Right ventricle myocardium superior (tissue), 1 donor: ENCODE measurements around the gene DMRT3. TPM values are rescaled to one million over a fixed set of nuclear protein-coding genes. Genes with fewer than 3 reads are reported as not detected.

ENCODE experiments used
- ATAC-seq: fragments of 200-7000 bp; cut with Tn5 transposase; one replicate; pipeline ENCODE4 v1.9.1; 2020; ENCODE audit warnings: mild to moderate bottlenecking; ENCODE audit not compliant: poor library complexity
- DNase-seq: peaks from one replicate; pipeline ENCODE4 v3.0.0-alpha.2; 2020
- intact Hi-C: fragments of 100-400 bp; cut with DNase I; formaldehyde crosslinking; loops from one replicate; pipeline ENCODE4 v1.11.2; 2022
- long read RNA-seq: library from polyadenylated mRNA; unstranded; transcript quantifications from one replicate; pipeline ENCODE4 v2.0.0, GENCODE V29; 2021
- total RNA-seq: library from RNA; stranded (reverse); fragmentation: NEBNext Ultra II Directional; extraction: Animal tissue kit (Norgen Biotek cat#: 25700); gene quantifications from one replicate; pipeline ENCODE4 v1.2.1, GENCODE V29; 2021
- donor health status: DM: no; HTN: yes; CAD: no; lungs with severe emphysema.

DMRT3 gene, protein sequence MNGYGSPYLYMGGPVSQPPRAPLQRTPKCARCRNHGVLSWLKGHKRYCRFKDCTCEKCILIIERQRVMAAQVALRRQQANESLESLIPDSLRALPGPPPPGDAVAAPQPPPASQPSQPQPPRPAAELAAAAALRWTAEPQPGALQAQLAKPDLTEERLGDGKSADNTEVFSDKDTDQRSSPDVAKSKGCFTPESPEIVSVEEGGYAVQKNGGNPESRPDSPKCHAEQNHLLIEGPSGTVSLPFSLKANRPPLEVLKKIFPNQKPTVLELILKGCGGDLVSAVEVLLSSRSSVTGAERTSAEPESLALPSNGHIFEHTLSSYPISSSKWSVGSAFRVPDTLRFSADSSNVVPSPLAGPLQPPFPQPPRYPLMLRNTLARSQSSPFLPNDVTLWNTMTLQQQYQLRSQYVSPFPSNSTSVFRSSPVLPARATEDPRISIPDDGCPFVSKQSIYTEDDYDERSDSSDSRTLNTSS
- not detected for total RNA-seq
- long read RNA-seq: 0 reads

DNA sequence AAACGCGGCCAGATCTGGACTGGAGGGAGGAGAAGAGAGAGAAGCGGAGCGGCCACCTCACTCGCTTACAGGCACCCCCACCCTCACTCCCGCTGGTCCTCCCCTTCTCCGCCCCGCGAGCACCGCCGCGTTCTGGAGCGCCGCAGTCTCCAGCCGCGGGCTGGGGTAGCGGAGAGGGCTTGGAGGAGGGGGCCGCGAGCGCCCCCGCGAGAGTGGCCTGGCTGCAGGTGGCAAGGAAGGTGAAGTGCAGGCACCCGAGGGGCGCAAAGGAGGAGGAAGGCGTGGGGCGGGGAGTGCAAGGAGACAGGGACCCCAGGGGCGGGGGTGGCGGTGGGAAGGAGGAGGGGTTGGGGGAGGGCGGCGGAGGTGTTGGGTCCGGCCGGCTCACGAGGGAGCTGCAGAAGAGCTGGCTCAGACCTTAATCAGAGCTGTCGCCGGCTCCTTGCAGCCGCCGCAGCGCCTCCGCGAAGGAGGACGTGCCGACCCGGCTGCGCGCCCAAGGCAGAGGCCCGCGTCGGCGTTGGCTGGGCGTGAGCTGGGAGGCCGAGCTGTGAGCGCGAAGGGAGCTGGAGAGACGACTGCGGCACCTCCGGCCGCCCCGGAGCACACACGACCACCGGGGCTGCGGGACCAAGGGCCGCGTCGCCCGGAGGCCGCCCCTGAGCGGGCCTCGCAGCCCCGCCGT is at the start of gene DMRT3:
DMRT3 (plus strand) TSS at position 398 of the 685 bp plus-strand sequence. CDS start 347 bp downstream, outside the sequence.
- intact Hi-C loops: no loop called here
- no peak for DNase-seq
- no peak for ATAC-seq

DNA sequence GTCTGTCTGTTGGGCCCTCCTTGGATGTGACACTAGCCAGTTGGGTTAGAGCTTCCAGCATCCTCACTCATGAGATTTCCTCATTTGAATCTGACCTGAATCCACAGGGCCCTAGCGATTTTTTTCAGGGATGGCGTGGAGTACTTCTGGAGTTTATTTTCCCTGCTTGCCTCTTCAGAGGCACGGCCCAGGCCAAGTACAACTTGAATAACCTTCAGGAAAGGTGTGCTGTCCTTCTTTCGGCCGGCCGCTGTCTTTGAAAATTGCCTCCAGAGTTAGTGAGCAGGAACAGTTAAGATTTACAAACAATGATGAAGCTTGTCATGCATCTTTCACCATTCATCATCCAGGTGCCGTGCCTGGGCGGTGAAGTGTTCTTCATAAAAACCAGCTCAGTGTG is 49.5 kb upstream of the DMRT3 start:
- ATAC-seq (no peak), DNase-seq (no peak)
- intact Hi-C loops: no loop called here

DNA sequence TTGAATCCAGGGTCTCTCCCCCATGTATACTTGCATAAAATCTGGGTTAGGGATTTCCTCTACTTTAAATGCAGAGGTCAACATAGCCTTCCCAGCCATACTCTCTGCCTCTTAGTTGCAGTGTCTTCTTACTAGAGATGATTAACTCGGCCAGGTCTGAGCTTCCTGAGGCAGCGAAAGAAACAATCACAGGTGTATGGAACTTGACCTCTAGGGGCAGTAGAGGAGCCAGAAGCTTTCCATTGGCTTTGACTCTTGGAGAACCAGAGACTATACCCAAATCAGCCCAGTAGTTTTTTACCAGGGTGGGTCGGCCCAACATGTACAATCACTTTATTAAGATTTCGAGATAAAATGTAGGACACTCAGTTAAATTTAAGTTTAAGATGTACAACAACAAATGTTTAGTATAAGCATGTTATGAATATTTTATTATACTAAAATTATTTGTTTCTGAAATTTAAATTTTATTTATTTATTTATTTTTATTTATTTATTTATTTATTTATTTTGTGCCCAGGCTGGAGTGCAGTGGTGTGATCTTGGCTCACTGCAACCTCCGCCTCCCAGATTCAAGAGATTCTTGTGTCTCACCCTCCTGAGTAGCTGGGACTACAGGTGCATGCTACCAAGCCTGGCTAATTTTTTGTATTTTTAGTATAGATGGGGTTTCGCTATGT is 48.0 kb upstream of the DMRT3 start:
- intact Hi-C loops: no loop called here
- no peak for ATAC-seq
- no peak for DNase-seq

DNA sequence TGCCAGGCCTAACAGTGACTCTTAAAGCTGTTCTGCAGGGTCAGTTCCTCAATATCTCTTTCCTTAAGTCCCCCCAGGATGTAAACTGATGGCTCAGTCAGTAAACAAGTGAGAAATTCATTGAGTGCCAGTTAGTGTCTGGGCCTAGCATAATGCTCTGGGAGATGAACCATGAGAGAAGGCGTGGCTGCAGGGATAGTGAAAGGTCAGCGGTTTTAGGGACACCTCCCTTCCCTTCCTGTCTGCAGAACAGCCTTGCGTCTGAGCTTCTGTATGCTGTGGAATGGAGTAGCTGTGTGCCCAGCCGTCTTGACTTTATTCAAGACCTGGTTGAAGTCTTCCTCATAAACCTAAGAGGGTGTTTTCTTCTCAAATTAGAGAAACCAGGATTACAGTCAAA is 46.7 kb upstream of the DMRT3 start:
- no peak for ATAC-seq
- DNase-seq: no peak
- intact Hi-C loops: no loop called here

DNA sequence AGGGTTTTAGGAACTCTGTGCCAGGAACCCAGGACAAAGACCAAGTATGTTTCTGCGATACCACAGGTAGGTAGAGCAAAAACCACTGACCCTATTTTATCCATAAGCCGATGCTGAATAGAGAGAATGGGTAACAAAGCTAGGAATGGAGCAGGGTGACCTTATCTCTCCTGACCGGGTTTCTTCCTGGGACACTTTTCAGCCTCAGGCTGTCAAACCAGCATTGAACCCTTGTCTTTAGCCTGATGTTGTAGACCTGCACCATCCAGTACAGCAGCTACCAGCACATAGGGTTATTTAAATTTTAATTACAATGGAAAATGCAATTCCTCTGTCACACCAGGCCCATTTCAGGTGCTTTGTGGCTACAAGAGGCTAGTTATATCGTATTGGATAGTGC is 43.1 kb upstream of the DMRT3 start:
- no peak for ATAC-seq
- intact Hi-C loops: no loop called here

DNA sequence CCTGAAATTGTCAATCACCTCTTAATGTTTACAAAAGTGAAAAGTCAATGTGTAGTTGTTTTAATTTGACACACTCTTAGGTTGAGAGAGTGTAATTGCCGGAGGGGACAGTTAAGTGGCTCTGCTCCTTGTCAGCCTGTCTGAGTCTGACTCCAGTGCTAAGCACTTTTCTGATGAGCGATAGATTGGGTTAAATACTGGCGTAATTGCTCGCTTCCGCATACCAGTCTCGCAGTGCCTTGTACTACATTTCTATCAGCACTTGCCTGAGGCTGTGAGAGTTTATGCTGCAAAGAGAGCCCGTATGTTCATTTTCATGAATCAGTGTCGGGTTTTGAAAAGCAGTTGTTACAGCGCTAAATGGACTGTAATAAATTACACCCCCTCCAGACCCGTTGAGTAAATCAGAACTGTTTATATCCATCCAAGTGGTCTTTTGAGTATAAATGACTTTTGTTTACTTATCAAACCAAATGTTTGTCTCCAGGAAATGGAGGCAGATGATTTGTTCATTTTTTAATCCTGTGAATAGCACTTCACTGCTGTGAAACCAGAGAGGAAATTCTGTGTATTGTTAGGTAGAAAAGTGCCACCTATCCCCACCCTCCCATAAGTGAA is 41.0 kb upstream of the DMRT3 start:
- DNase-seq: no peak
- no peak for ATAC-seq
- intact Hi-C loops: no loop called here

More for the DNA sequence above, 43.1 kb upstream of the DMRT3 start:
- DNase-seq: no peak

DNA sequence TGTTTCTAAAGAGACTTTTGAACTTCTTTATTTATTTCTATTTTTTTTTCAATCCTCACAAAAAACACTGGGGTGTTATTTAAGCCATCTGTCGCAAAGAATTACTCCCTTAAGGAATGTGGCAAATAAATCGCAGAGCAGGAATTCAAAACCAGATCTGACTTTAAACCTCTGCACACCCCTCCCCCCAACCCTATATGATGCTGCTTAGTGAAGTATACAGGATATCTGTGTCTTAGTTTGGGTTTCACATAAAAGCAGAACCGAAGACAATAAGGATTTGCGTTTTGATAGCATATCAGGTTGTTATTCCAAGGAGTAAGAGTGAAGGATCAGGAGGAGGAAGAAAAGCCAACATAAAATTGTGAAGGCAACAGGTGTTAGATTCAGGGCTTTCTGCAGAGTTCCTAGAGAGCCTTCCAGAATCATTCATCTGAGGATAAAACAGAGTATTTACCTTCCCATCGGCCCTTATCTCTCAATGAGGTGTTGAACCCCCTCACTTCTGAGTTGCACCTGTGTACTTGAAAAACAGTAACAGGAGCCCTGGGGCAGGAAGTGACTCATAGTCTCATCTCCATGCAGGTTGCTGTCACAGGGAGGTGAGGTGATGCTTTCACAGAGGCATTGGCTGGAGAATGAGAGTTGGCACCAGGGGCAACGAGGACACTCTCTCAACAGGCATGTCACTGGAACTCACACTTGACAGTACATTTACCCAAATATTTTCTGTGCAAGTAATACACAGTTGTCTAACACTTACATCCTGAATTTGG is 33.5 kb upstream of the DMRT3 start:
- intact Hi-C loops: no loop called here
- no peak for ATAC-seq
- DNase-seq: no peak

DNA sequence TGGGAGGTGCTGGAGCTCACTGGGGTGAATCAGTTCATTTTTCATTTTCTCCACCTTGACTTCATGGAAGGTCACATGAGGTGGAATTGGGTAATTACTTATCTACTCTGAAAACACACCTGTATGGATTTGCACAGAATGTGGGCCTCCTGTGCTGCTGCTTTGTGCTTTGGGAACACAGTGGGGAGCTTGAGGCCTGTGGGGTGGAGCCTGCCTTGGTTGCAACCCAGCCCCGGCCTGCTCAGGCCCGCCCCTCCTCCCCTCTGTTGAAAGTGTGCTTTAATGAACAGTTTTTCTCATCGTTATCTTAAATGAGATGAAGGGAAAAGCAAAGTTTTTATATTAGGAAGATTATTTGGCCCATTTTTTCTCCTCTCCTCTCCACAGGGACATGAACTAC is 28.5 kb upstream of the DMRT3 start:
- intact Hi-C loops: no loop called here
- DNase-seq (no peak), ATAC-seq (no peak)

DNA sequence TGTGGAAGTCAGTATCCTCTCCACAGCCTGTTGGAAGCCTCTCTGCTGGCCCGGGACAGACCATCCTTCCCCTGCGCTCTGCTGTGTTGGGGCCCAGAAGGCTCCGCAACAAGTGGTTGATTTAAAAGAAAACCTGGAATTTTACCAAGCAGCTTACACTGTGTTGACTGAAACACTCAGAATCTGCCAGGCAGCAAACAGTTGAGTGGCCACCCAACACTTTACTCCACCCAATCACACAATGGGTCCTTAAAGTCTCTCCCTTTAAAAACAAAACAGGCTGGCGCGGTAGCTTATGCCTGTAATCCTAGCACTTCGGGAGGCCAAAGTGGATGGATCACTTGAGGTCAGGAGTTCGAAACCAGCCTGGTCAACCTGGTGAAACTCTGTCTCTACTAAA is 28.0 kb upstream of the DMRT3 start:
- intact Hi-C loops: no loop called here
- DNase-seq (no peak), ATAC-seq (no peak)

DNA sequence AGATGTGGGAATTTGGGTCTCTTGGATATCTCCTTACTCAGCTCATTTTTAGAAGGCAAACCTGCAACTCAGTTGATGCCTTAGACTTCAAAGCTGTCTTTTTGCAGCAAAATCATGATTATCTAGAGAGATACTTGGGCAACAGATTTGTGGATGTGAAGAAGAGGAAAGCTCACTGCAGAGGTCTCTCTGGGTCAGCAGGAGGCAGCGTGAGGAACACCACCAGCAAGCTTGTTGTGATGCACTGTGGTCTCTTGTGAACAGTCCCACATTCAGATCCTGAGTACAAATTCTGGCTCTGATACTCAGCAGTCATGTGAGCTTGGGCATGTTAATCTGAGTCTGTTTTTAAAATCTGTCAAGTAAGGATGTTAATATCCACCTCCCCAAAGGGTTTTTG is 26.3 kb upstream of the DMRT3 start:
- intact Hi-C loops: no loop called here
- no peak for DNase-seq
- no peak for ATAC-seq

DNA sequence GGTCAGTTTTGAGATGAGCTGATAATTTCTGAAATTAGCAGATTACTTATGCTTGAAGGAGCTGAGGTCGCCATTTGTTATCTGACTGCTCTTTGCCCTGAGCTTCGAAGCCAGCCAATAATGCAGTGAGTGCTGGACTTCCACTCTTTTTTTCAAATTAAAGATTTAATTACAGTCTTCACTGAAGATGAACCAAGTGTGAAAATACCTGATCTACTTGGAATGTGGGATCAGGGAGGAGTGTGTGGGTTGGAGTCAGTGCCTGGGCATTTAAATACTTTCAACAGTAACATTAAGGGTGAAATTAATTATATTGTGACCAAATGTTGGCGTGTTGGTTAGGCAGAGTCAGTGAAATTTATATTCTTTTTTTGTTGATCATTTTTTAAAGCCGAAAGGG is 23.9 kb upstream of the DMRT3 start:
- ATAC-seq: no peak
- intact Hi-C loops: no loop called here

DNA sequence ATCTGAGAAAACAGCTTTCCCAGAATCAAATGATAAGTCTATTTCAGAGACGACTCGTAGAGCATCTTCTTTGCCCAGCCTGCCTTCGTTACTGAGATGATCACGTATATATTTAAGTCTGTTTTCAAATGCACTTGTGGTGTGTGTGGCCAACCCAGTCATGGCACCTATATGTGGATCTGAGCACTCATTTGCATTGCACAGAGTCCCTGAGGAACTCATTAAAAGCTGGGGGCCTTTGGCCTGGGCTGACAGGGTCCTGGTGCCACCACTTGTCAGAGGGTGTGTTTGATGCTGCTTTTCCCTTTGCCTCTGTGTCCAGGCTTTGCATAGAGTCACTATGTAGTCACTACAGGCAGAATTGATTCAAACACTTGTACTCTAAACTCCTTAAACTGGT is 17.4 kb upstream of the DMRT3 start:
- DNase-seq (no peak), ATAC-seq (no peak)
- intact Hi-C loops: no loop called here

More for the DNA sequence above, 23.9 kb upstream of the DMRT3 start:
- no peak for DNase-seq

DNA sequence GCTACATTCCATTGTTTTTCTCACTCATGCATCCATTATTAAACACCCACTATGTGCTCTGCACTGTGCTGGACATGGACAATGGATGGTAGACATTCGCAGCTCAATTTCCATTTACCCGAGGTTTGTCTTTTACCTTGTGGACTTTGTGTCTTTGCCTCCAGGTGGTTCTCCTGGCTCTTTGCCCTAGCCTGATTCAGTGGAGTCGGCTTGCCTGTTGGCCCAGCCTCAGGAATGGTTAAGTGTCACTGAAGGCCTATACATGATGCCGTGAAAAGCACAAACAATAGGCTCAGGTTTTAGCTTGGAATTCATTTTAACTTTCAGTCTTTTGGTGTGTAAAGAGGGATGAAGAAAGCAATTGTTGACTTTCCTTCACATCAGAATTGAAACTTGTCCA is 16.5 kb upstream of the DMRT3 start:
- intact Hi-C loops: no loop called here
- DNase-seq: no peak
- no peak for ATAC-seq

DNA sequence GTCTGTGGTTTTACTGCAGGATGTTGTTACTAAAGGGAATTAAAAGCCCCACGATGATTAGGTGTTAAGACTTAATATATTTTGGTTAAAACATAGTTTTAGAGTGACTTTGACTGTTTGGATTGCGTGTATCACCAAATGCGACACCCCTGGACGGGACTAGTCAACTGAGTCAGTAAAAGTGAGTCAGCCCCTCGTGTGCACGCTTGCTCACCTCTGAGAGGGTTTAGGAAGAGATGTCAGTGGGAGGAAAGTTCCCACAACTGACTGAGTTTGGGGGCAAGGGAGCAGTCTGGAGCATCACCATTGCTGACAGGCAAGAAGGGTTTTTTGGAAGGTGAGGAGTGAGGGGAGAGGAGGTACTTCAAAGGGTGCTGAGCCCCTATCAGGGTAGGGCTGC is 14.4 kb upstream of the DMRT3 start:
- intact Hi-C loops: no loop called here
- no peak for ATAC-seq

DNA sequence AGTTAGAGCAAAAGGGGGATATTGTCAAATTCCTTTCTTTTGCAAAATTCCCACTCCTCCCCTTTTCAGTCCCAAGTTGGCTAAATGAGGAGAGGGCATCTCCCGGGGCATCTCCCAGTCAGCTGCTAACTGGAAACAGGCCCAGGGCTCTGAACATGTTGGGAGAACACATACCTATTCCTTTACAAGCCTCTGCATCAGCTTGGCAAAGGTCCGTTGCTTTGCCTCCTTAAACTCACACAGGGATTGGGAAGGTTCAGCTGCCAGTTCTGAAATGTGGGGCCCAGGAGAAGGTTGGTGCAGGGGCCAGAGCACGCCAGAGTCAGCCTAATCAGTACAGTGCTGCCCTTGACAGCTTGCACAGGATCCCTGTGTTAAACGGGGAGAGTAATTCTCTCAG is 11.0 kb upstream of the DMRT3 start:
- ATAC-seq: no peak
- intact Hi-C loops: no loop called here
- DNase-seq: no peak

More for the DNA sequence above, 14.4 kb upstream of the DMRT3 start:
- no peak for DNase-seq

DNA sequence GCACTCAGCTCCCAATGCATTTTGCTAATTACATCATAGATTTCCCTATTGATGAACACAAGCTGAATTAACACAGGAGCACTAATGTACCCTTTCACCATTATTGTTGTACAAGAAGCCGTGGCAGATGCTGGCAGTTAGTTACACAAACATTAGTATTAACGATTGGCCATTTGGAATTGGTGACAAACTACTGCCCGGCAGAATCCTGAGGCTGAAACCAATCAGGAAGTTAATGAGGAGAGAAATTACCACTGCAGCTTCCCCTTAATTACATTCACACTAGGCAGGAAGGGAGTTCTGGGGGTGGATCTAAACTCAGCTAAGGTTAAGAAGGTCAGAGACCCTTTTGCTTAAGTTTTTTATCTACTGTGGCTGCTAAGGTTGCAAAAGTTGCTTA is 9.6 kb upstream of the DMRT3 start:
- no peak for DNase-seq
- ATAC-seq: no peak
- intact Hi-C loops: no loop called here

DNA sequence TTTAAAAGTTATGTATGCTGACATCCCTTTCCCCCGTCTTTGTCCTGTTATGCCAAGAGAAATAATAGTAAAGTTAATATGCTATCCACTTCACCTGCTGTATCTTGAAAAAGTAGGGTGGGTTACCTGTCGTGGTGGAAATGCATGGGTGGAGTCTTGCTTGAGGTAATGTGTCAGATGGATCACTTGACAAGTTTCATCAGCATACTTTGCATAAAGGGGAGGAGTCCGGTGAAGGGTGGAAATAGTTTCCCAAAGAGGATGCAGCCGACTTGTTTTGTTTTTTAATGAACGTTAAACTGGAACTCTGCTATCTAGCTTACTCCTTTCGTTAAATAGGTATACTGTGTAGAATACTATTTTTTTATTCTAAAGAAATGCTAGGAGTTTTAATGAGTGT is 9.0 kb upstream of the DMRT3 start:
- no peak for DNase-seq
- intact Hi-C loops: no loop called here
- ATAC-seq: no peak

DNA sequence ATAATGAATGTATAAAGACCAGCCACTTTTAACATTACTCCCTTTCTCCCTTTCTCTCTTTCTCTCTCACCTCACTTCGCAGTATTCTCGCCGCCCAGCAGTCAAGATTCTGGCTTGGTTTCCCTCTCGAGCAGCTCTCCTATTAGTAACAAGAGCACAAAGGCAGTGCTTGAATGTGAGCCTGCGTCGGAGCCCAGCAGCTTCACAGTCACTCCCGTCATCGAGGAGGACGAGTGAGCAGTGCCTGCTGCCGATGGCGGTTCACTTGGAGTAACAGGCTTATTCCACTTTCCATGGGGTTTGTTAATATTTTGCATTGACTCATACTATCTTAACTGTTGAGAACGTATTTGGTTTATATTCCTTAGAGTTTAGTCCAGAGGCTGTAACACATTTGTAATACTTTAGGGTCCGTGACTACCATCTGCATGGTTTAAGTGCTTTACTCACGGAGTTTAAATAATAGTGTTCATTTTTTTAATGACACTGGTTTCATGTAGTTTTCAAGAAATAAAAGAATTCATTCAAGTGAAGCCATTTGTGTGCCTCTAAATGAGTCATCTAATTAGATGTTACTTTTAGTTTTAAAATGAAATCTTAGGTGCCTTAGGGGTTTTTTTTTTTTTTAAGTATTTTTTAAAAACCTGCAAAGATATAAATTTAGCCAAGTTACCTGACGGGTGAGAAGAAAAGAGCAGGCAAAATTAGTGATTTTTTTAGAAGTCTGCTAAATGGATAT is 8.4 kb upstream of the DMRT3 start:
- ATAC-seq (no peak), DNase-seq (no peak)
- intact Hi-C loops: no loop called here
